Vagina (tissue), 2 donors: ENCODE results near the gene ABCA7.

ENCODE experiments used
- POLR2AphosphoS5 ChIP-seq, 2 donors: sonication (generic); formaldehyde crosslinking; IDR thresholded peaks; one replicate each; pipeline ENCODE4 v1.9.0; 2017; ENCODE audit warnings: antibody characterized with exemption in 2 of 2, mild to moderate bottlenecking in 2 of 2, low read depth in 1 of 2; ENCODE audit not compliant: insufficient read depth in 1 of 2
- TF ChIP-seq, protein P1 (sequence below), 3 experiments: fragments of 450-650 bp in 2 of 3; fragments of 200-600 bp in 1 of 3; sonication (generic) in 1 of 3; IDR thresholded peaks; one replicate each; pipeline ENCODE4 v1.5.1; 2017 to 2019; ENCODE audit warnings: antibody characterized with exemption in 3 of 3, mild to moderate bottlenecking in 2 of 3, moderate library complexity in 2 of 3

DNA sequence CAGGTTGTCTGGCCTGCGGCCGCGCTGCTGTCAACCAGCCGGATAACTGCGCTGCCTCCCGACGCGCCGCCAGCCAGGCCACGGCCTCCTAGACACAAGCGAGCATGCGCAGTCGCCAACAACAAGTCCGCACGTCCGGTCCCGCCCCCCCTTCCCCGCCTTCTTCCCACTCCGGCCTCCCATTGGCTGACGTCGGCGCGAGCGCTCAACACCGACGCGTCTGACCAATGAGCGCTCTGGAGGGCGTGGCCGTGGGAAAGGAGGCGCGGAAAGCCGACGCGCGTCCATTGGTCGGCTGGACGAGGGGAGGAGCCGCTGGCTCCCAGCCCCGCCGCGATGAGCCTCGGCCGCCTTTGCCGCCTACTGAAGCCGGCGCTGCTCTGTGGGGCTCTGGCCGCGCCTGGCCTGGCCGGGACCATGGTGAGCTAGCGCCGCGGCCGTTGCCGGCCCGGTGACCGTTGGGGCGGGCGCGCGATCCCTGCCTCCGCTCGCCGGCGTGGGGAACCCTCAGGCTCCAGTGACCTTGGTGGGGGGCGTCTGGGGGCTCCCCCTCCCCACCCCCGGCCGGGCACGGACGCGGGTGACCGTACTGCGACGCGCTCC is 63.9 kb downstream of the ABCA7 start, which contains the start of gene GPX4:
- TF ChIP-seq, protein P1, sequence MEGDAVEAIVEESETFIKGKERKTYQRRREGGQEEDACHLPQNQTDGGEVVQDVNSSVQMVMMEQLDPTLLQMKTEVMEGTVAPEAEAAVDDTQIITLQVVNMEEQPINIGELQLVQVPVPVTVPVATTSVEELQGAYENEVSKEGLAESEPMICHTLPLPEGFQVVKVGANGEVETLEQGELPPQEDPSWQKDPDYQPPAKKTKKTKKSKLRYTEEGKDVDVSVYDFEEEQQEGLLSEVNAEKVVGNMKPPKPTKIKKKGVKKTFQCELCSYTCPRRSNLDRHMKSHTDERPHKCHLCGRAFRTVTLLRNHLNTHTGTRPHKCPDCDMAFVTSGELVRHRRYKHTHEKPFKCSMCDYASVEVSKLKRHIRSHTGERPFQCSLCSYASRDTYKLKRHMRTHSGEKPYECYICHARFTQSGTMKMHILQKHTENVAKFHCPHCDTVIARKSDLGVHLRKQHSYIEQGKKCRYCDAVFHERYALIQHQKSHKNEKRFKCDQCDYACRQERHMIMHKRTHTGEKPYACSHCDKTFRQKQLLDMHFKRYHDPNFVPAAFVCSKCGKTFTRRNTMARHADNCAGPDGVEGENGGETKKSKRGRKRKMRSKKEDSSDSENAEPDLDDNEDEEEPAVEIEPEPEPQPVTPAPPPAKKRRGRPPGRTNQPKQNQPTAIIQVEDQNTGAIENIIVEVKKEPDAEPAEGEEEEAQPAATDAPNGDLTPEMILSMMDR (IDR thresholded peaks at IDR 0.05), result no peak
- peak; percentile 96 to 98 for TF ChIP-seq POLR2AphosphoS5 (IDR thresholded peaks at IDR 0.05; ENCODE audit: insufficient read depth in 1 of 2, low read depth in 1 of 2)
